ENCODE results near the gene DCUN1D2.

Gene DCUN1D2

DNA sequence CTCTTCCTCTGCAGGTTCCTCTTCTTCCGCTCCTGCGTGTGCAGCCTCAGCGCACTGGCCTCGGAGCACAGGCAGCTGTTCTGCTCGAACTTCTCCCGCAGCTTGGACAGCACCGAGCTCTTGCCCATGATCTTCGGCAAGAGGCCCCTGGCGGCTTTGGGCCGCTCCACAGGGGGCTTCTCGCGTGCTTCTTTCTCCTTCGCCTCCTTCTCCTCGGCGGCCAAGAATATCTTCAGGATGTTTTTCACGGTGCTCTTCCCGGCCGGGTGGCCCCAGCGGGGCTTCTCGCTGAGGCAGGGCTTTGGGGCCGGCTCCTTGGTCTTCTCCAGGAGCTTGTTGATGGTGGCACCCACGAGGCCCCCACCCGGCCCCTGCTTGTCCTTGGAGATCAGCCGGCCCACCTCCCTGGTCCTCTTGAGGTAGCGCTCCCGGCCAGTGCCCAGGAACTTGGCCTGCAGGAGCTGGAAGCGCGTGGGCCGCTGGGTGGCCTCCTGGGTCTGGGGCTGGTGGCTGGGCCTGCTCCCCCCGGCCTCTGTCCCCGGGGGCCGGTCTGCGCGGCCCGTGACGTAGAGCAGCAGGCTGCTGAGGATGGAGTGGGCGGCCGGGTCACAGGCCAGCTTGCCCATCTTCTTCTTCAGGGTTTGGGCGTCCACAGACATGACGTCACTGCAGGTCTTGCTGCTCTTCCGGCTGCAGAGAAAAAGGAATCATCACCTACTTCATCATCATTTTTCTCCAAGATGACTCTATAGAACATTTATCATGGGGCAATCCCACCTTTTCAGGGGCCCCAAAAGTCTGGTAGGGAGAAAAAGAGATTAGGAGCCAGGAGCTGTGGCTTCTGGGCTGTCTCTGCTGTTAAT is 82.7 kb downstream of the DCUN1D2 start:
- DNase-seq (ENCODE audit: low read depth) = no peak

DNA sequence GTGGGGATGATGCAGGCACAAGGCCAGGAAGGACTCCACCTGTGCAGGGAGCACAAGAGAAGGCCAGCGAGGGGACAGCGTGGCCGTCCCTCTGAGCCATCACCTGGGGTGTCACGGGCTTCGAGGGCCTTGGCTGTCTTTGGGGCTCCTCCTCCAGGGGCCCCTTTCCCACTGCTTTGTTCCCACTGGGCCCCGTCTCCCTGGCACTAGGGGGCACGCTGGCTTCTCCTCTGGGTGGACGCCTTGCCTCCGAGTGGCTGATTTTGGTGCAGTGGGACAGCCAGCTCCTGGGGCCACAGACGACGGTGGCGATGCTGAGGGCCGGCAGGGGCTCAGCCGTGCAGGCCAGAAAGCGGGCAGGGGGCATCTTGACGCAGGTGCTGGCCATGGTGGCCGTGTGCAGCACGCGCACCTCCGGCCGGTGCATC is 83.4 kb downstream of the DCUN1D2 start:
- no peak for DNase-seq (ENCODE audit: low read depth)

DNA sequence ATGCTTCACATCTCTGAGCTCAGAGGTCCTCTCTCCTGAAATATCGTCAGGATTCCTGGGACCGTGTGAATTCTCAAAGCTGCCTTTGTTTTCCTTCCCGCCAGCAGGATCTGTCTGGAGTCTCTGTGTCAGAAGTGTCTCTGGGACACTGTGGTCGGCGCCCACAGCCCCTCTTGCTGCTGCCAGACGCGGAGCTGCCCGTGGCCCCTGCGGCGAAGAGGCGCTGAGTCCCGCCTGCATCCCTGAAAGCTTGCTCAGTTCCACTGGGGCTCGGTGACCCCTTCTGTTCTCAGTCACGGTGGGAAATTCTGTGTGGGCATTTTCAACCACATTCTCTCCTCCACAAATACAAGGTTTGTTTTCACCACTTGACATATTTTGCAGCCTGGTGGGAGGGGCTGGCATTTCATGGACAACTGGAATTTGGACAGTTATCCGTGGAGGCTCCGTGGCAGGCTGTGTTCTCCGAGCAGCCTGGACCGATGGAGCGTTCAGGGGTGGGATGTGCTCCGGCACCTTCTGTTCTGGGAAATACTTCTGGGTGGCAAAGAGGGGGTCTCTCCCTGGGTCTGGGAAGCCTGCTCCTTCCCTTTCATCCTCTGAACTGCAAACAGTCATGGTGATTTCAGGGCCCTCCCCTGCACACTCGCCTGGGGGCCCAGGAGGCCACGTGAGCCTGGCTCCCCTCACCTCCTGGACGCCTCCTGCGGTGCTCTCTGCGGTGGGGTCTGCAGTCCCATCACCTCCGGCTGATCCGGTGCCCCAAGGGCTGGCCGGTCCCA is 84.0 kb downstream of the DCUN1D2 start:
- no peak for DNase-seq (ENCODE audit: low read depth)
